Liver (tissue), 3 donors: ENCODE measurements around the gene TMEM184A.

ENCODE experiments used
- ATF3 ChIP-seq: IDR thresholded peaks from 2 replicates; pipeline ENCODE4 v1.6.1; 2016; ENCODE audit warnings: antibody characterized with exemption
- CTCF ChIP-seq: fragments of 150-350 bp; IDR thresholded peaks from 2 replicates; pipeline ENCODE4 v1.5.1; 2017; ENCODE audit warnings: improper control_type of control experiment, low read depth, low read length; ENCODE audit not compliant: missing input control
- EGR1 ChIP-seq, 2 donors: IDR thresholded peaks; 2 replicates each; pipeline ENCODE4 v1.6.1; 2016 to 2018; ENCODE audit warnings: antibody characterized with exemption in 2 of 2, low read depth in 2 of 2
- HNF4A ChIP-seq, 2 donors: conservative IDR thresholded peaks; 2 replicates each; pipeline ENCODE4 v1.6.1; 2016; ENCODE audit warnings: antibody characterized with exemption in 2 of 2, mild to moderate bottlenecking in 2 of 2
- HNF4G ChIP-seq: IDR thresholded peaks from 2 replicates; pipeline ENCODE4 v1.6.1; 2016; ENCODE audit warnings: antibody characterized with exemption
- MAX ChIP-seq: IDR thresholded peaks from 2 replicates; pipeline ENCODE4 v1.6.1; 2016; ENCODE audit warnings: antibody characterized with exemption
- RAD21 ChIP-seq, 2 donors: IDR thresholded peaks; 2 replicates each; pipeline ENCODE4 v1.6.1; 2016; ENCODE audit warnings: antibody characterized with exemption in 2 of 2, mild to moderate bottlenecking in 2 of 2
- REST ChIP-seq: IDR thresholded peaks from 2 replicates; pipeline ENCODE4 v1.6.1; 2016; ENCODE audit warnings: antibody characterized with exemption, mild to moderate bottlenecking
- RXRA ChIP-seq, 2 donors: IDR thresholded peaks; 2 replicates each; pipeline ENCODE4 v1.6.1; 2017 to 2018; ENCODE audit warnings: antibody characterized with exemption in 2 of 2, mild to moderate bottlenecking in 1 of 2
- SP1 ChIP-seq: IDR thresholded peaks from 2 replicates; pipeline ENCODE4 v1.6.1; 2018; ENCODE audit warnings: antibody characterized with exemption, mild to moderate bottlenecking
- TAF1 ChIP-seq: conservative IDR thresholded peaks from 2 replicates; pipeline ENCODE4 v1.6.1; 2016; ENCODE audit warnings: antibody characterized with exemption, mild to moderate bottlenecking
- YY1 ChIP-seq: IDR thresholded peaks from 2 replicates; pipeline ENCODE4 v1.6.1; 2016; ENCODE audit warnings: antibody characterized with exemption, mild to moderate bottlenecking
- ZBTB33 ChIP-seq: IDR thresholded peaks from 2 replicates; pipeline ENCODE4 v1.6.1; 2016; ENCODE audit warnings: antibody characterized with exemption
- donor health status: healthy.
- donor health status: healthy.

- TF ChIP-seq TAF1 = no peak
- TF ChIP-seq CTCF = no peak
- TF ChIP-seq ATF3 = no peak
- TF ChIP-seq SP1 = no peak
- no peak for TF ChIP-seq HNF4A (conservative IDR thresholded peaks at IDR 0.05)
- TF ChIP-seq RXRA (IDR thresholded peaks at IDR 0.05) = no peak
- no peak for TF ChIP-seq YY1
- TF ChIP-seq MAX = no peak
- no peak for TF ChIP-seq RAD21 (IDR thresholded peaks at IDR 0.05)
- TF ChIP-seq HNF4G = no peak
- no peak for TF ChIP-seq REST
- no peak for TF ChIP-seq EGR1 (IDR thresholded peaks at IDR 0.05; ENCODE audit: low read depth in 2 of 2)
- no peak for TF ChIP-seq ZBTB33
Observed at GRCh38 chr7:1557771-1558170, 1.8 kb upstream of the TMEM184A start.
